ENCODE results near the gene AP1G2. TPM values are rescaled to one million over a fixed set of nuclear protein-coding genes. Genes with fewer than 3 reads are reported as not detected.

Gene AP1G2
- total RNA-seq, 6 donors from 2014 or later: 73.9 to 418 (median 140) TPM

DNA sequence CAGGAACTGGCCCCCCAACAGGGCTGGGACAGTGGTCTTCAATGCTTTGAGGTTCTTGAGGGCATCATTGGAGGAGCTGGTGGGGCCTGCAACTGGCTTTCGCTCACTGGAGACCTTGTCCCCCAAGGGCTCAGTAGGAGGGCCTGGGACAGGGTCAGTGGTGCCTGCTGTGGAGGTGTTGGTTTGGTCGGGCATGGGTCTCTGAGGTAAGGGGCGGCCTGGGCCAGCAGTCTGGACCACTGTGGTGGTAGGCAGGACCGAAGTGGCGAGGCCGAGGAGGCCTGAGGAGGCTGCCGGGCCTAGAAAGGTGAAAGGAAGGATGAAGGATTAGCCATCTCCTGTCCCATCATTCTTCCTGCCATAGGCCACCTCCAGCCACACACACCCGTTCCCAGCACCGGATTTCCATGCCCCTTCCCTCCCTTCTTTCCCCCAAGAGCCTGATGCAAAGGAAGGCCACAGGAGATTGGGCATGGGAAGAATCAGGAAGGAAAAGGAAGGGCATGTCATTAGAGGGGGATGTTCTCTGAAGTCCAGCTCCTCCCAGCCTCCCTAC lies 44.9 kb downstream of the AP1G2 start:
- H3K4me1 ChIP-seq: no peaks in the 10 kb centered on the region
- no peak overlapping the region for H3K27ac ChIP-seq
- no peak overlapping the region for H3K4me3 ChIP-seq
- DNase-seq: no peak
- no peak for ATAC-seq (ENCODE audit: low FRiP score in 2 of 2)
- H3K9me3 ChIP-seq: no peaks in the 10 kb centered on the region
- no peaks in the 10 kb centered on the region for H3K27me3 ChIP-seq
- WGBS, 2 donors: 84 to 89% methylated on average over 9 of the region's 9 CpGs
- TF ChIP-seq POLR2A (IDR thresholded peaks at IDR 0.05) (no peak), POLR2AphosphoS5 (IDR thresholded peaks at IDR 0.05) (no peak), EP300 (IDR thresholded peaks at IDR 0.05) (no peak)
- TF ChIP-seq, protein P1, sequence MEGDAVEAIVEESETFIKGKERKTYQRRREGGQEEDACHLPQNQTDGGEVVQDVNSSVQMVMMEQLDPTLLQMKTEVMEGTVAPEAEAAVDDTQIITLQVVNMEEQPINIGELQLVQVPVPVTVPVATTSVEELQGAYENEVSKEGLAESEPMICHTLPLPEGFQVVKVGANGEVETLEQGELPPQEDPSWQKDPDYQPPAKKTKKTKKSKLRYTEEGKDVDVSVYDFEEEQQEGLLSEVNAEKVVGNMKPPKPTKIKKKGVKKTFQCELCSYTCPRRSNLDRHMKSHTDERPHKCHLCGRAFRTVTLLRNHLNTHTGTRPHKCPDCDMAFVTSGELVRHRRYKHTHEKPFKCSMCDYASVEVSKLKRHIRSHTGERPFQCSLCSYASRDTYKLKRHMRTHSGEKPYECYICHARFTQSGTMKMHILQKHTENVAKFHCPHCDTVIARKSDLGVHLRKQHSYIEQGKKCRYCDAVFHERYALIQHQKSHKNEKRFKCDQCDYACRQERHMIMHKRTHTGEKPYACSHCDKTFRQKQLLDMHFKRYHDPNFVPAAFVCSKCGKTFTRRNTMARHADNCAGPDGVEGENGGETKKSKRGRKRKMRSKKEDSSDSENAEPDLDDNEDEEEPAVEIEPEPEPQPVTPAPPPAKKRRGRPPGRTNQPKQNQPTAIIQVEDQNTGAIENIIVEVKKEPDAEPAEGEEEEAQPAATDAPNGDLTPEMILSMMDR (IDR thresholded peaks at IDR 0.05): no peak
- peaks cover 0 to 4% (median 0%) of the 10 kb centered on the region in 4 donors for H3K36me3 ChIP-seq

DNA sequence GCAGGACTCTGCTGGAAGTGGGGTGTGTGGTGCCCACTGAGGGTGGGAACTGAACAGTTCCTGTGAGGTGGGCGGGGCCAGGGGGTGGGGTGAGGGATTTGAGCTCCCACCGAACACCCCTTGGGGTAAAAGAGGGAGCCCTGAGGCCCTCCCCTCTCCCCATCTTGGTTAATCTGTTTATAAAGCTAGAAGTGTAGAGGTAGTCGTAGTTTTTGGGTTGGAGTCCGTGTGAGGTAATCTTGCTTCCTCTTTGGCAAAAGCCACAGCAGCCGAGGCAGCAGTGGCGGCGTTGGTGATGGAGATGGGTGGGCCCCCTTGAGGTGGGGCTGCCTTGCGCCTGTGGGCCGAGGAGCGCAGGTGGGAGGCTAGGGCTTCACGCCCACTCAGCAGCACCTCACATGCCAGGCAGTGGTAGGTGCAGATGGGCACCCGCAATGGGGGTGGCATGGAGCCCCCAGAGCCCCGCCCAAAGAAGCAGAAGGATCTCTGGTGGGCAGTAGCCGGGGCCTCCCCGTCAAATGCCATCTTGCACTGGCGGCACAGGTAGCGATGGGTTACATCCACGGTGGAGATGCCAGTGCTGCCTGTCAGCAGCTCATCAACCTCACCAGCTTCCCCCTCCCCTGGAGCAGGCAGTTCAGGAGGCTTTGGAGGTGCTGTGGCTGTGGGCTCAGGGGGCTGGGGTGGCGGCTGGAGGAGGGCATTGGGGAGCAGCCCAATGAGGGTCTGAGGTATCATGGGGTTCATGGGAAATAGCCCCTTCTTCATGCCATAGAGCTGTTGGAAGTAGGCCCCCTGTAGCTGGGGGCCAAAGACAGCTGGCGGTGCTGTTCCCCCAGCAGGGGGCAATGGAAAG lies 45.6 kb downstream of the AP1G2 start:
- no peaks in the 10 kb centered on the region for H3K27me3 ChIP-seq
- H3K4me1 ChIP-seq: no peaks in the 10 kb centered on the region
- H3K36me3 ChIP-seq: peaks cover 0 to 4% (median 0%) of the 10 kb centered on the region in 4 donors
- no peaks in the 10 kb centered on the region for H3K9me3 ChIP-seq
- DNase-seq (no peak), ATAC-seq (ENCODE audit: low FRiP score in 2 of 2) (no peak)
- no peak overlapping the region for H3K27ac ChIP-seq
- 80 to 82% methylated on average over 13 to 20 of the region's 20 CpGs for WGBS, 2 donors
- TF ChIP-seq POLR2AphosphoS5 (IDR thresholded peaks at IDR 0.05): no peak
- no peak for TF ChIP-seq EP300 (IDR thresholded peaks at IDR 0.05)
- TF ChIP-seq, protein P1 (IDR thresholded peaks at IDR 0.05): no peak
- no peak for TF ChIP-seq POLR2A (IDR thresholded peaks at IDR 0.05)
- no peak overlapping the region for H3K4me3 ChIP-seq

DNA sequence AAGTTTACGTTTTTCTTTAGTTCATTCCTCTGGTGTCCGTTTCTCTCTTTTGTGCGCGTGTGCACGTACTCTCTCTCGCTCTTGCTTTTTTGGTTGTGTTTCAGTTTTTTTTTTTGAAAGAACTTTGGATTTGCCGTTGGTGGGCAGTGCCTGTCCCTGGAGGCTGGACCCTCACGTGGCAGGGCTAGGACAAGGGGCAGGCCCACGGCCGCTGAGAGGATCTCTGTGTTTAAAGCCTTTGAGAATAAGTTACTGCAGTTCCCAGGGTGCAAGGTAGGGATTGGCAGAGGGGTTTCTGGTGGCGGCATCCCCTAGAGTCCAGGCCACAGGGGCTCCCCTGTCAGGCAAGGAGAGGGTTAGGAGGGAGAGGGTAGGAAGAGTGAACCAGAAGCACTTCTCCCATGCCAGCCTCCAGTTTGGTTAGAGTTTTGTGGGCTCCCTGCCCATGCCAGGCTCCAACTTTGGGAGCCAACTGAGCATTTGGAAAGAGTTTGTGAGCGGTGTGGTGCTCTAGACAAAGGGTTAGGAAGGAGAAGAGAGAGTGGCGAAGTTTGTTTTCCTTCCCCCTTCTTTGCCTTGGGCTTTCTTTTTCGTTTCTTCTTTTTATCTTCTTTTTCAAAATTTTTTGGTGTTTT lies 46.6 kb downstream of the AP1G2 start:
- H3K36me3 ChIP-seq: peaks cover 0 to 4% (median 0%) of the 10 kb centered on the region in 4 donors
- H3K27ac ChIP-seq: no peak overlapping the region
- no peak for ATAC-seq (ENCODE audit: low FRiP score in 2 of 2)
- DNase-seq: no peak
- no peak for TF ChIP-seq EP300 (IDR thresholded peaks at IDR 0.05)
- no peak for TF ChIP-seq POLR2AphosphoS5 (IDR thresholded peaks at IDR 0.05)
- TF ChIP-seq POLR2A (IDR thresholded peaks at IDR 0.05): no peak
- TF ChIP-seq, protein P1 (IDR thresholded peaks at IDR 0.05): no peak
- H3K4me3 ChIP-seq: no peak overlapping the region
- H3K9me3 ChIP-seq: no peaks in the 10 kb centered on the region
- WGBS, 2 donors: 83 to 87% methylated on average over 14 of the region's 14 CpGs
- no peaks in the 10 kb centered on the region for H3K27me3 ChIP-seq
- H3K4me1 ChIP-seq: no peaks in the 10 kb centered on the region

DNA sequence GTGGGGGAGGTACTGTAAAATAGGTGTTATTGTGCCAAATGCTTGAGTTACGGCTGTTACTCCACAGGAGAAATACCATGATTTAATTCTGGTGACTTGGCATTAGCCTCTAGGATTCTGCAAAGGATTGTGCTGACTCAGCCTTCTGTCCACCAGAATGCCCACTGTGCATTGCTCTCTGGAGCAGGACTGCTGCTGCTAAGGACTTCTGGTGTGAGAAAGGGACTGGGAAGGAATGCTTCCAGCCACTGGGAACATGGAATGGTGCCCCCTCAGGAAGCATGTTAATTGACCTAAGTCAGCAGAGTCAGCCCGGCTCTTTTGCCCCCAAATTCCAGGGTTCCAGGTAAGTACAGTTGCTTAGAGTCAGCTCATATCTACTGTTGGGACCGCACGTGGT lies 48.9 kb downstream of the AP1G2 start:
- H3K27me3 ChIP-seq: no peaks in the 10 kb centered on the region
- no peak overlapping the region for H3K27ac ChIP-seq
- H3K9me3 ChIP-seq: no peaks in the 10 kb centered on the region
- ATAC-seq (ENCODE audit: low FRiP score in 2 of 2) (no peak), DNase-seq (no peak)
- H3K4me3 ChIP-seq: no peak overlapping the region
- peaks cover 0 to 4% (median 0%) of the 10 kb centered on the region in 4 donors for H3K36me3 ChIP-seq
- TF ChIP-seq POLR2A (IDR thresholded peaks at IDR 0.05): no peak
- TF ChIP-seq, protein P1 (IDR thresholded peaks at IDR 0.05): no peak
- TF ChIP-seq EP300 (IDR thresholded peaks at IDR 0.05): no peak
- TF ChIP-seq POLR2AphosphoS5 (IDR thresholded peaks at IDR 0.05): no peak
- 80 to 83% methylated on average over 3 to 4 of the region's 4 CpGs for WGBS, 2 donors
- no peaks in the 10 kb centered on the region for H3K4me1 ChIP-seq

All from upper lobe of left lung (tissue), 6 donors.